ENCODE data around the gene FZD2.
"Not testable (repeated sequence)": the region's sequence is repeated elsewhere in the genome, so short reads cannot be mapped to it uniquely, and the experiment has no call there.

FZD2 gene

GRCh38 chr17:44578947-44579346, 21.7 kb downstream of the FZD2 start:
- DNase-seq: no peak

DNA sequence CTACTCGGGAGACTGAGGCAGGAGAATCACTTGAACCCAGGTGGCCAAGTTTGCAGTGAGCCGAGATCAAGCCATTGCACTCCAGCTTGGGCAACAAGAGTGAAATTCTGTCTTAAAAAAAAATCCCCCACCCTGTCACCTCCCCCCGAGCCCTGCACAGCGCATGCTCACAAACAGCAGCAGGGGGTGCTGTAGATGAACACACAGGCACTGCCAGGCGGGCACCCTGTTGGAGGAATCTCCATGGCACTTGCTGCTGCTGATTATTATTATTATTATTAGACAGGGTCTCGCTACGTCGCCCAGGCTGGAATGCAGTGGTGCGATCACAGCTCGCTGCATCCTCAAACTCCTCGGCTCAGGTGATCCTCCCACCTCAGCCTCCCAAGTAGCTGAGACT, 24.6 kb downstream of the FZD2 start:
- DNase-seq: no peak

- no peak for DNase-seq
Measured at GRCh38 chr17:44584443-44584842, 27.2 kb downstream of the FZD2 start.

GRCh38 chr17:44585315-44585714, 28.0 kb downstream of the FZD2 start:
- no peak for DNase-seq

DNA sequence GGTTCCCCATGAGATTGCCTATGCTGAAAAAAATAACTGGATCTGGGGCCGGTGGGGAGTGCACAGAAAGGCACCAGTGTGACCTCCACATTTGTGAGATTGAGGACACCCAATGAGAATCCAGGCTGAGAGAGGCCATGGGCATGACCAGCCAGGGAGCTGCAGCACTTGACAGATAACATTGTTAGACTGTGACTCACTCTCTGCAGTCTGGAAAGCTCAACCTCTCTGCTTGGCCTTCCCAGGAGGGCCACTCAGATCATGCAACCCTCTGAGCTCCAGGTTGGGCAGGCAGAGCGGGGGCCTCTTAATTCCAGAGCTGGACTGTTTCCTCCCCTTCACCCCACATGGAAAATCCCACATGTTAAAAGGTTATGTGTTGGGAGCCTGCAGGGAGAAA, 30.1 kb downstream of the FZD2 start:
- no peak for DNase-seq

- no peak for DNase-seq
Measured at GRCh38 chr17:44589316-44590071, 32.2 kb downstream of the FZD2 start.

DNA sequence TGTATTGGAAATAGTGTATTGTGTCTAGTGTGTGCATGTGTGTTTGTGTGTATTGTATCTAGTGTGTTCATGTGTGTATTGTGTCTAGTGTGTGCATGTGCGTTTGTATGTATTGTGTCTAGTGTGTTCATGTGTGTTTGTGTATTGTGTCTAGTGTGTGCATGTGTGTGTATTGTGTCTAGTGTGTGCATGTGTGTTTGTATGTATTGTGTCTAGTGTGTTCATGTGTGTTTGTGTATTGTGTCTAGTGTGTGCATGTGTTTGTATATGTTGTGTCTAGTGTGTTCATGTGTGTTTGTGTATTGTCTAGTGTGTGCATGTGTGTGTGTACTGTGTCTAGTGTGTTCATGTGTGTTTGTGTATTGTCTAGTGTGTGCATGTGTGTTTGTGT, 32.8 kb downstream of the FZD2 start:
- DNase-seq: not testable (repeated sequence)

DNA sequence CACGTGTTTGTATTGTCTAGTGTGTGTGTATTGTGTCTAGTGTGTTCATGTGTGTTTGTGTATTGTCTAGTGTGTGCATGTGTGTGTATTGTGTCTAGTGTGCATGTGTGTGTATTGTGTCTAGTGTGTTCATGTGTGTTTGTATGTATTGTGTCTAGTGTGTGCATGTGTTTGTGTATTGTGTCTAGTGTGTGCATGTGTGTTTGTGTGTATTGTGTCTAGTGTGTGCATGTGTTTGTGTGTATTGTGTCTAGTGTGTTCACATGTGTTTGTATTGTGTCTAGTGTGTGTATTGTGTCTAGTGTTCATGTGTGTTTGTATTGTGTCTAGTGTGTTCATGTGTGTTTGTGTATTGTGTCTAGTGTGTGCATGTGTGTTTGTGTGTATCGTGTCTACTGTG, 33.5 kb downstream of the FZD2 start:
- not testable (repeated sequence) for DNase-seq

DNA sequence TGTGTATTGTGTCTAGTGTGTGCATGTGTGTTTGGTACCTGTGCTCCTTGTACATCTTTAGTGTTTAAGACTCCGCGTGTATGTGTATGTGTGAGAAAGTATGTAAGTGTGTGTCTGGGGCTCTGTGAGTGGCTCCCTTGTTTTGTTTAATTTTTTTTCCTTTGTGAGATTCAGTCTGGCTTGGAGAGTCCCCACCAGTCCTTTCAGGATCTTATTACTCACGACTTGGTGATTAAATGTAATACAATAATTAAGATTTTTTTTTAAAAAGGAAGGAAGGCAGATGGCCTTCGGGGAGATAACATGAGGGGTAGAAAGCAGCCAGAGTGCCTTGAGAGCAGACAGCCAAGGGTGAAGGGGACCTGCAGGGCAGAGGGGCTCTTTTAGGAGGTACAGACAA, 33.9 kb downstream of the FZD2 start:
- DNase-seq: no peak

DNA sequence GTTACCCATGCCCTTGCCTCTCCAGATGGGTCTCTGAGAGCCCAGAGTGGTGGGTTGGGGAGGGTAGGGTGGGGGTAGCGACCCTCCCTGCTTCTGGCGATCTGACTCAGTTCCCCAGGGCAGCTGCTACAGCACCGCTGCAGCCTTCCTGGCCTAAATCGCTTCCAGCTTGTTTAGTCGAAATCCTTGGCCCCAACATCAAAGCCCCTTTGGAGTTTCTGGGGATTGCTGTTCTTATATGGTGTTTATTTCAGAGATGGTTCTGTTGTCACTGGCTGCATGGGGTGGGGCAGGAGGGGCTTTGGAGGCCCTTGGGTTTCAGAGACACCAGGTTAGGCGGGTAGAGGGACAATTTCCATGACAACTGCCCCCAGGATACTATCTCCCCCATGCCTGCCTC, 35.9 kb downstream of the FZD2 start:
- no peak for DNase-seq

- no peak for DNase-seq
Measured at GRCh38 chr17:44595216-44595775, 38.0 kb downstream of the FZD2 start.

DNA sequence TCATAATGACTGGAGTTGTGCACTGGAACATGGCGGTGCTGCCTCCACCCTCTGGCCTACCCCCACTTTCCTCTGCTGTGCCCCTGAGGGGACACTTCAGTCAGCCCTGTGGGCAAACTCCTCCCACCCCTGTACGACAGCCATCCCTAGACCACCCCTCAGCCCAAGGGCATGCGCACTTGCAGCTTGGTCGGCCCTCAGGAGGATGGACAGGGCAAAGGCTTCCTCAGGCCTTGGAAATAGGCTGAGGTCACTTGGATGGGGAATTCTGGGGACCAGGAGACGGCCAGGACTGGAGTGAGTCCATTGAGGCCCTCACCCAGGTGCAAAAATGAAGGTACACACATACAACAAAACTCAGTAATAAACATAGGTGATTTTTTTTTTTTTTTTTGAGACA, 41.0 kb downstream of the FZD2 start:
- no peak for DNase-seq

DNA sequence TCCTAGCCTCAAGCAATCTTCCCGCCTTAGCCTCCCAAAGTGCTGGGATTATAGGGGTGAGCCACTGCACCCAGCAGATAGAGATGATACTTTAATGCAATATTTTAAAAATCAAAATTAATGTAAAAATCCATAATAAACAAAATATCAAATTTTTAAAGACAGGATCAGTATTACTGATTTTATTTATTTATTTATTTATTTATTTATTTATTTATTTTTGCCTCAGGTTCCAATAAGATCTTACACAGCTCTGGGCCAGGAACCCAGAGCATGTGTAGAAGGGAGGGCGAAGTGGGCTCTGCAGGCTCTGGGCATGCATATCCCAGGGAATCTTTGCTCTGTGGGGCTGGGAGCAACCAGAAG, 41.6 kb downstream of the FZD2 start:
- no peak for DNase-seq

DNA sequence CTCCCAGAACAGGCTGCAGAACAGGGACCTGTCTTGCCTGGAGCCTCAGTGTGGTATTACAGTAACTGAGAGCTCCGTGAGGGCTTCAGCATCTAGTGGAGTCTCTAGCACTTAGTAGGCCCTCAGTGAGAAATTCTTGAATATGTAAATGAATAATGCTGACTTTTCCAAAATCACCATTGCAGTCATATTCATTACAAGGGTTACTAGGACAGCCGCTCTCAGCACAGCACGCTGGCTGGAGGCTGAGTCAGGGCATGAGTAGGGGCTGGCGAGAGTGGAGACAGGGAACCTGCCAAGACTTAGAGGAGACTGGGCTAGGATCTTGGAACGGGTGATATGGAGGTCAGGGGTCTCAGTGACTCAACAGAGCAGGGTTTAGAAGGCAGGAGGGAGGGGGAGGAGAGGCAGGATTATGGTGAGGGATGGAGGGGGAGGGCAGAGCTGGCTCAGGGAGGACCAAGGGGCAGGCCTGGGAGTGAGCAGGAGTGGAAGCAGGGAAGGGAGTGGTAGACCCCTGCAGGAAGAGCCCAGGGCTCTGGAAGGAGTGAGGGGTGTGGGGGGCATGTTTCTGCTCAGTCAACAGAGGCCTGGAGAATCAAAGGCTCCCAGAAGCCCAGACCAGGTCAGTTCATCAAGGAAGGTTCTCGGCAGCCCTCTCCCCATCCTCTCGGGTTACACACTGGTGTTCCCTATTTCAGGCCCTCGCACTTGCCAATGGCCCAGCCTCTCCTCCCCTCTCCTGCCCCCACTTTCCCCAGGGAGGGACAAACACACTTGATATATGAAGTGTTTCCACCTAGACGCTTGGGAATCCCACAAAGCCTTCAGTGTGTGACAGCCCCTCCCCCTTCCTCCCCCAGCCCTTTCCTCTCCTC, 42.3 kb downstream of the FZD2 start:
- DNase-seq: no peak

DNA sequence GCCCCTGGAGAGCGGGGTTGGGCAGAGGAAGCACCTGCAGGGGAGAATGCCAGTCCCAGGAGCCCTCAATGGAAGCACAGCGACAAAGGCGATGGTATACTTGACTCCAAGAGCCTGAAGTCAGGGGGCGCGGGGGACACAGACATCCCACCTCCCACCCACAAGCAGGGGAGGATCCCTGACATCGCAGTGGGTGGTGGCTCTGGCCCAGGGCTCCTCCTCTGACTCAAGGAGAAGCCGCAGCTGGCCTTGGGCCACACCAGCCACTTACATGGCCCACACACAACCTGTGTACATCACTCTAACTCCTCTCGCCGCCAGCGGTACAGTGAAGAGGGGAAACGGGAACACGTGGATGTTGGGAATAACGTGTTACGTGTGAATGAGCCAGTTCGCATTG, 44.3 kb downstream of the FZD2 start:
- DNase-seq: no peak

- DNase-seq: no peak
Measured at GRCh38 chr17:44601973-44602372, 44.7 kb downstream of the FZD2 start.

DNA sequence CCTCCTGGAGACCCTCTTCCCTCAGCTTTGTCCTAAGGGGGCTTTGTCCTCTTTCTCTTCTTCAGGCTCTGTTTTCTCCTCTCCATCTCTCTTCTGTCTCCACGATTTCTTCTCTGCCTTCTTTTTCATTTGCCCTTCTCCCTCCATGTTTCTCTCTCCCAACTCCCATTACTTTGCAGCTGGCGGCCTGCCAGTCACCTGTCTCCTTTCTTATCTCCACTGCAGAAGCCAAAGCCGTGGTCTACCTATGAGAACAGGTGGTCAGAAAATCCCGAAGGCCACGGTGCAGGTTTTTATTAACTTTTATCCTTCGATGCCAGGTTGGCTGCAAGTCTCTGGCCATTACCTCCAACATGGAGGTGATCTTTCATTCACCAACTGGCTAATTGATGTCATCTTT, 45.1 kb downstream of the FZD2 start:
- DNase-seq: no peak

GRCh38 chr17:44602970-44603369, 45.7 kb downstream of the FZD2 start:
- no peak for DNase-seq

GRCh38 chr17:44604116-44604761, 47.0 kb downstream of the FZD2 start:
- DNase-seq: no peak

- no peak for DNase-seq
Measured at GRCh38 chr17:44604768-44605485, 47.6 kb downstream of the FZD2 start.

DNA sequence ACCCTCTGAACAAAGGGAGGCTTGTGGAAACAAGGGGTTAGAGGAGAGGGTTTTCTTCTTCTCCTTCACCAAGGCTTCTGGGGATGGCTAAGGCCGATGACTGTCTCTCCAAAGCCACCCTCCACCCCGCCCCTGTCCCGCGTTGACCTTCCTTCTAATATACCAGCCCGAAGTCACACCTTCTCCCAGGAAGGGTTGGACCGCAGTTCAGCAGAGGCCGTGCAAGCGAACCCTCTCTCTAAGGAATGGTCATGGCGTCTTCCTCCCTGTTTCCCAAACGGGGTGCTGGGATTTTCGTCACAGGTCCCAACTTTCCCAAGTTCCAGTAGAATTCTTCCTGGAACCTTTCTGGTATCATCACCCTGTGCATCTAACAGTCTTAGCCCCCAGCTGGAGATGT, 49.4 kb downstream of the FZD2 start:
- no peak for DNase-seq

DNA sequence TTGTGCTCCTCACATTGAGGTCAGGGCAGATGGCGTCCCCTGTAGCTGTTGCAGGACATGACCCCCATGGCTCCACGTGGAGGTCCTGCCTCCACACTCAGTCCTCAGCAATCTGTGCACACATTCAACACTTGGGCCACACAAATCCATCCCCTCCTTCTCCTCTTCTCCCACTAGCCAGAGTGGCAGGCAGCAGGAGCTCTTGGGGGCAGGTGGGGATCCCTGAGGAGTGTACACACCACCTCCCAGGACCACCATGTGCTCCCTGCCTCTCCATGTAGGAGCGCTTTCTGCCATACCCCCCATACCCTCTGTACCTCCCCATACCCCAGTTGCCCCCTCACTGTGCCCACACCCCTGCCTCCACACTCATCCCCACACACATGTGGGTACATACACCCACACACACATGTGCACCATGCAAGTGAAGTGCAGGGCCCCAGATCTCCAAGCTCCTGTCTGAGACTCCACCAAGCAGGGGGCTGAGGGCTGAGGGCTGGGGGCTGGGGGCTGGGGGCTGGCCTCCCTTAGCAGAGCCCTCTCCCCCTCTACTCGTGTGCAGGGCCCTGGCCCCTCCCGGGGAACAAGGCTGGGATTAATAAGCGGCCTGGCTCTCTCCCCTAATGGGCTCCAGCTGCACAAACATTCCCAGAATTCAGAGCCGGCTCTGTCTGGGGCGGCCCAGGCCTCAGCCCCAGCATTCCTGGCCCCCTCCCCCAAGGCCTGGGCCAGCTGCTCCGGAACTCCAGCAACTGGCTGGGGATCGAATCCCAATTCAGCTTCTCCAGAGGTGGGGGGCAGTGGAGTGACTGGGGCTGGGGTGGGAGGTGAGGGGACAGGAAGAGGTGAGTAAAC, 50.8 kb downstream of the FZD2 start:
- no peak for DNase-seq
